Measurements from ENCODE around the gene SACM1L.

DNA sequence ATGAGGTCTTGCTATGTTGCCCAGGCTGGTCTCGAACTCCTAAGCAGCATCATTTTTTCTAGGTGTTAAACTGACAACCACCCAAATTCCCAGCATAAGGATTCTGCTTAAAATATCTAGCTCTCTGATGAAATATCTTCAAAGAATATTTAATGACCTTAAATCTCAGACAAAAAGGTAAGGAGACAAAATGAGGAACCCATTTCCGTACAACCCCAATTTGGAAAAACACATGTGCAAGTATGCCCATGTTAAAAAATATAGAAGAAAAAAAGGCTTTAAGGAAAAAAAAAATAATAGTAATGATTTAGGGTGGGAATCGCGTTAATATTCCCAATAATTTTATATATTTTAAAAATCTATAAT lies 1.4 kb upstream of the SACM1L start:
- TF ChIP-seq RFX5 (IDR thresholded peaks at IDR 0.05; ENCODE audit: low read depth, low read length) (no peak), POLR2A (IDR thresholded peaks at IDR 0.05; ENCODE audit: low read depth, low read length) (no peak)

All from IMR-90 (cell line).